Mucosa of rectum (tissue), 2 donors: ENCODE results near the gene TMEM271.
"Not testable (repeated sequence)": the region's sequence is repeated elsewhere in the genome, so short reads cannot be mapped to it uniquely, and the experiment has no call there.

Source experiments
- H3K27ac ChIP-seq, 2 donors: one replicate each; pipeline ENCODE4 v1.7.0; 2013; ENCODE audit warnings: inconsistent platforms in 2 of 2, low read depth in 2 of 2, low read length in 2 of 2
- H3K27me3 ChIP-seq, 2 donors: one replicate each; pipeline ENCODE4 v1.7.0; 2013; ENCODE audit warnings: low read length in 2 of 2; ENCODE audit not compliant: control insufficient read depth in 2 of 2, insufficient read depth in 2 of 2
- H3K36me3 ChIP-seq, 2 donors: one replicate each; pipeline ENCODE4 v1.7.0; 2013; ENCODE audit warnings: low read length in 2 of 2; ENCODE audit not compliant: control insufficient read depth in 2 of 2, insufficient read depth in 2 of 2
- H3K4me1 ChIP-seq, 2 donors: one replicate each; pipeline ENCODE4 v1.7.0; 2013; ENCODE audit warnings: low read length in 2 of 2, mild to moderate bottlenecking in 1 of 2; ENCODE audit not compliant: control insufficient read depth in 2 of 2, insufficient read depth in 2 of 2
- H3K4me3 ChIP-seq, 2 donors: one replicate each; pipeline ENCODE4 v1.7.0; 2013; ENCODE audit warnings: low read length in 2 of 2
- H3K9ac ChIP-seq, 2 donors: one replicate each; pipeline ENCODE4 v1.7.0; 2013; ENCODE audit warnings: low read length in 2 of 2, low read depth in 1 of 2, mild to moderate bottlenecking in 1 of 2
- H3K9me3 ChIP-seq, 2 donors: one replicate each; pipeline ENCODE4 v1.7.0; 2013; ENCODE audit warnings: low read length in 2 of 2; ENCODE audit not compliant: control insufficient read depth in 2 of 2
- donor health status: healthy.
- donor health status: Normal muscosa, but diverticular disease.

TMEM271 gene

DNA sequence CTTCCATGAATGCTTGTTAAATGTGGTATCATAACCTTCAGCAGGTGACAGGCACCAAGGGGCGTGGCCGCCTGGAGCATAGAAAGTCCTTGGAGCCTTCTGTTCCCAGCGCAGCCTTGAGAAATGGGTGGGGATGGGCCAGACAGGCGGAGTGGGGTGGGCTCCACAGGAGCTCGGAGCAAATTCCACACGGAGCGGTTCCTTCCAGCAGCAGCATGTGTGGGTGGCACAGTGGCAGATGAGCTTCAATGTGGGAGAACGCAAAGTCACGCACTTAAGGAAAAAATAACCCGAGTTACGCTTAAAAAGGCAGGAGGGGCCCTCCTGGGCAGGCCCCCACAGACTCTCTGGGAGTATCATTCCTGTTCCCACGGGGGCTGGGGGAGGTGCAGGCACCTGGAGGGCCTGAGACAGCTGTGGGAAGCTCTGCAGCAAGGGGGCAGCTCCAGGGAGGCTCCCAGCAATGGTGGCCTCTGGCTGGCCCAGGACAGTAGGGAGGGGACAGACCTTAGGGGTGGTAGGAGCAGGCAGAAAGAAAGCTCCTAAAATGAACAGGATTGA lies 15.3 kb downstream of the TMEM271 start:
- Histone ChIP-seq H3K4me3 (no peak overlapping the region), H3K9me3 (no peaks in the 10 kb centered on the region), H3K4me1 (no peaks in the 10 kb centered on the region), H3K27me3 (no peaks in the 10 kb centered on the region), H3K36me3 (no peaks in the 10 kb centered on the region), H3K9ac (no peak overlapping the region), H3K27ac (no peak overlapping the region)

GRCh38 chr4:560061-560460 lies 16.0 kb downstream of the TMEM271 start:
- H3K36me3 ChIP-seq = no peaks in the 10 kb centered on the region
- no peaks in the 10 kb centered on the region for H3K4me1 ChIP-seq
- no peak overlapping the region for H3K4me3 ChIP-seq
- H3K27ac ChIP-seq = no peak overlapping the region
- H3K9me3 ChIP-seq = no peaks in the 10 kb centered on the region
- no peak overlapping the region for H3K9ac ChIP-seq
- H3K27me3 ChIP-seq = no peaks in the 10 kb centered on the region

- Histone ChIP-seq H3K4me3 (no peak overlapping the region), H3K4me1 (no peaks in the 10 kb centered on the region), H3K9ac (no peak overlapping the region), H3K9me3 (no peaks in the 10 kb centered on the region), H3K27ac (no peak overlapping the region), H3K36me3 (no peaks in the 10 kb centered on the region), H3K27me3 (peaks cover 0 to 3% of the 10 kb centered on the region in 2 donors)
Observed at GRCh38 chr4:555566-556275, 20.4 kb downstream of the TMEM271 start.

DNA sequence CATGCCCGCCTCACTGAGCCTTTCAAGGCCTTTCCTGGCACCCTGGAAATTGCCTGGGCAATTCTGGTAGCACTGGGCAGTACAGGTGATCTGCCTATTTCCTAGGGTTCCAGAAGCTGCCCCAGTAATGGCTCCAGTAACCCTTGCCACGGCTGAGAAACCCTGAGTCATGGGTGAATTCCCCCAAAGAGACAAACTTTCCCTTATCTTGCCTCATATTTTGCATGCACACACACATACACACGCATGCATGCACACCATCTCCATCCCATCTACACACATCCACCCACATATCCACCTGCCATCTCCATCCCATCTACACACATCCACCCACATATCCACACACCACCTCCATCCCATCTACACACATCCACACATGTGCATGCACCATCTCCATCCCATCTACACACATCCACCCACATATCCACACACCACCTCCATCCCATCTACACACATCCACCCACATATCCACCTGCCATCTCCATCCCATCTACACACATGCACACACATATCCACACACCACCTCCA lies 21.2 kb downstream of the TMEM271 start:
- not testable (repeated sequence) for H3K4me3 ChIP-seq, H3K9me3 ChIP-seq, H3K27me3 ChIP-seq, H3K4me1 ChIP-seq, H3K36me3 ChIP-seq, H3K27ac ChIP-seq, H3K9ac ChIP-seq

DNA sequence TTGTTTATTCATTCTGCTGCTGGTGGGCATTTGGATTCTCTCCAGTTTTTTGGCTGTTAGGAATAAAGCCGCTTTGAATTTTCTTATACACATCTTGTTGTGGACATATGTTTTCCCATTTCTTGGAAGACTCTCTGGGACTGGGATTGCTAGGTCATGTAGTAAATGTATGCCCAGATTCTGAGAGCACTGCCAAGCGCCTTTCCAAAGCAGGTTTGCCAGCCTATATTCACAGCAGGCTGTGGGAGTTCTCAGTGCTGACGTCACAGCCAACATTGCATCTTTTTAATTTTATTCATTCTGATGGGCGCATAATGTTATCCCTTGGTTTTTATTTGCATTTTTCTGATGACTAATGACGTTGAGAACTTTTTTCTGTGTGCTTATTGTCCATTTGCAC lies 24.1 kb downstream of the TMEM271 start:
- H3K4me1 ChIP-seq = no peaks in the 10 kb centered on the region
- no peak overlapping the region for H3K4me3 ChIP-seq
- no peak overlapping the region for H3K9ac ChIP-seq
- H3K9me3 ChIP-seq = no peaks in the 10 kb centered on the region
- H3K27ac ChIP-seq = no peak overlapping the region
- no peaks in the 10 kb centered on the region for H3K36me3 ChIP-seq
- H3K27me3 ChIP-seq = peaks cover 0 to 3% of the 10 kb centered on the region in 2 donors

GRCh38 chr4:550268-550667 lies 25.8 kb downstream of the TMEM271 start:
- not testable (repeated sequence) for H3K4me3 ChIP-seq, H3K9ac ChIP-seq, H3K9me3 ChIP-seq, H3K36me3 ChIP-seq, H3K27ac ChIP-seq, H3K4me1 ChIP-seq, H3K27me3 ChIP-seq

DNA sequence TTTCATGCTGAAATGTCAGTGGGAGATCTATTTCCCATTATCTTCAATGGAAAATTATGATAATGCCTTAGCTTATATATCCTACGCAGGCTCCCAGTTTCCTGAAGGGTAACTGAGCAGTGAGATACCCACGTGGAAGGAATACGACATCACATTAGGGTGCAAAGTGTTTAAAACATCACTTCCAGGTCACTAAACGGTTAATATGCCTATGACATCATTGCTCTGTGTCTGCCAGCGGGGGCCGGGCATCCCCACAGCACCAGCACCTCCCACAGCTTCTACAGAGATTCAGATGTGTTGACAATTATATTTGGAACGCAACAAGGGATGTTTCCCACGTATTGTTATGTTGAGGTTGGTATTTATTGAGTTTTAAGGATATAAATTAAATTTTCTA lies 27.1 kb downstream of the TMEM271 start:
- H3K36me3 ChIP-seq = no peaks in the 10 kb centered on the region
- no peak overlapping the region for H3K9ac ChIP-seq
- H3K9me3 ChIP-seq = no peaks in the 10 kb centered on the region
- H3K4me1 ChIP-seq = no peaks in the 10 kb centered on the region
- H3K27me3 ChIP-seq = no peaks in the 10 kb centered on the region
- H3K27ac ChIP-seq = no peak overlapping the region
- no peak overlapping the region for H3K4me3 ChIP-seq

DNA sequence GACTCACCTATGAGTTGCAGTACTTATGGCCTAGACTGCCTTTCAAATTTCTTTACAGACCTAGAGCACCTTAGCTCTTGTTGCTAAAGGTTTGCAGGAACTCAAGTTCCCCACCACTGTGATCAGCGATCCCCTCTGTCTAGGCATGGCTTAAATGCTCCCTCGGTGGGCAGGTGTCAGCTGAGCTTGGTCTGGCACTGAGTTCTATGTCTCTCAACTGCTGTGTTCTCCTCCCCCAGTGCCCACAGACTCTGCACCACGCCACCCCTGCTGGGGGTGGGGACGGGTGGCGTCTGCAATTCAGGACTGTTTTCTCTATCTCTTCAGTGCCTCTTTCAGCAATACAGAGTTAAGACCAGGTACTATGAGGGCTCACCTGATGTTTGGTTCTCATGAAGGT lies 30.5 kb downstream of the TMEM271 start:
- no peaks in the 10 kb centered on the region for H3K27me3 ChIP-seq
- H3K4me1 ChIP-seq = no peaks in the 10 kb centered on the region
- no peak overlapping the region for H3K27ac ChIP-seq
- H3K36me3 ChIP-seq = no peaks in the 10 kb centered on the region
- H3K4me3 ChIP-seq = no peak overlapping the region
- no peak overlapping the region for H3K9ac ChIP-seq
- H3K9me3 ChIP-seq = no peaks in the 10 kb centered on the region

- H3K4me3 ChIP-seq = no peak overlapping the region
- no peak overlapping the region for H3K27ac ChIP-seq
- H3K4me1 ChIP-seq = no peaks in the 10 kb centered on the region
- H3K27me3 ChIP-seq = no peaks in the 10 kb centered on the region
- no peaks in the 10 kb centered on the region for H3K36me3 ChIP-seq
- no peak overlapping the region for H3K9ac ChIP-seq
- H3K9me3 ChIP-seq = no peaks in the 10 kb centered on the region
Observed at GRCh38 chr4:544386-545105, 31.5 kb downstream of the TMEM271 start.

- Histone ChIP-seq H3K9ac (no peak overlapping the region), H3K36me3 (peaks cover 11 to 16% of the 10 kb centered on the region in 2 donors), H3K4me3 (no peak overlapping the region), H3K9me3 (no peaks in the 10 kb centered on the region), H3K27ac (no peak overlapping the region), H3K27me3 (no peaks in the 10 kb centered on the region), H3K4me1 (no peaks in the 10 kb centered on the region)
Observed at GRCh38 chr4:541271-541670, 34.8 kb downstream of the TMEM271 start.
